Left cardiac atrium (tissue), 4 donors: Measurements from ENCODE around the gene TMPRSS2. TPM values are rescaled to one million over a fixed set of nuclear protein-coding genes. Genes with fewer than 3 reads are reported as not detected.
A peak's percentile ranks its signal among the peaks of the same experiment; 100 is the strongest.

Experiments used
- ATAC-seq, 2 donors: fragments of 200-7000 bp; cut with Tn5 transposase; one replicate each; pipeline ENCODE4 v1.9.1; 2020; ENCODE audit warnings: mild to moderate bottlenecking in 2 of 2, moderate library complexity in 2 of 2
- DNase-seq: peaks from one replicate; pipeline ENCODE4 v3.0.0-alpha.2; 2020
- intact Hi-C, 2 donors: fragments of 100-400 bp; cut with DNase I; formaldehyde crosslinking; loops; one replicate each; pipeline versions ENCODE4 v1.14.1 to v1.15.1; 2022 to 2023
- total RNA-seq, 2 donors: library from RNA; stranded (reverse); fragmentation: NEBNext Ultra II Directional; extraction: Animal tissue kit (Norgen Biotek cat#: 25700); gene quantifications; one replicate each; pipeline ENCODE4 v1.2.1, GENCODE V29; 2021
- donor health status: DM: no; HTN: yes; CAD: no.
- donor health status: DM: no; HTN: yes; CAD: no; lungs with severe emphysema.
- donor health status: DM: yes; HTN: yes; CAD: no.
- donor health status: Dilated cardiomyopathy.

TMPRSS2 gene
- total RNA-seq, 2 donors from 2014 or later, result not detected

DNA sequence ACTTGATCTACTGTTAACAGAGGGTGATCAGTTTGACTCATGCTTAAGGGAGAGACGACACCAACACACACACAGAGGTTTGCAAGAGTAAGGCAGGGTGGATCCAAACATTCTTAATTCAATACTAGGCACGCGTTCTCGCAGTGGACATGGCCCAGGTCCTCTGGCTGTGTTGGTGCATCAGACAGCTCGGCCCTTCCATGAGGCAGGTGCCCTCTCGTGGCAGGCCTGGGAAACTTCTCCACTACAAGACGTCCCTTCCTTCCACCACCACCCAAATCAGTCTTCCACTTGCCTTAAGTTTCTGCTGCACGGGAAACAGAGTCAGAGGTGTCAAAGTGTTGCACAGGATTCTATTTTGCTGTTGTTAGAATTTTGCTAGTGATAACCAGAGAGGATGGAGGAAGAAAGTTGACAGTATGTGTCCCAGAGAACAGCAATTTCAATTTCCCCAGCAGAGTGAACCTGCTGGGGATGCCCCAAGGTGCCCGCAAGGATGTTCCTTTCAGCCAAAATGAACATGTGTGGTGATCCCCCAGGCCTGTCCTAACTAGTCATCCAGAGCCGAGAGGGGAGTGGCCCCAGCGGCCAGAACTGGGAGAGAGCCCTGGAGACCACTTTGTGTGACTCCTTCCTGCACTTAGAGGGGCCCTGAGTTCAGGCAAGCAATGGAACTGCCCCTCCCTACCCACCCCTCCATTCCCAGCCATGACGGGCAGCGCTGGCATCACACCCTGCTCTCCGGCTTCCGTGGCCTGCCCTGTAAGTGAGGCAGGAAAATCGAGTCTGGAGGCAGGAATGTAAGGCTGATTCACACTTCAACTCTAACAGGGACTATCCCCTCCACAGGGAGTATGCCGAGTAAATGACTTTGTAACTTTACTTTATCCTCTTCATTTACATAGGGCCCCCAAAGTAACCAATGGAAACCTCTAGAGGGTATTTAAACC lies 47.1 kb downstream of the TMPRSS2 start:
- peak; percentile 77 for DNase-seq
- ATAC-seq, result peak; percentile 90 to 92
- intact Hi-C loops, result loop anchor here (1.0 to 5.0 kb wide), 3 partner anchors 178 to 339 kb away; no protein-coding TSS in a partner anchor

DNA sequence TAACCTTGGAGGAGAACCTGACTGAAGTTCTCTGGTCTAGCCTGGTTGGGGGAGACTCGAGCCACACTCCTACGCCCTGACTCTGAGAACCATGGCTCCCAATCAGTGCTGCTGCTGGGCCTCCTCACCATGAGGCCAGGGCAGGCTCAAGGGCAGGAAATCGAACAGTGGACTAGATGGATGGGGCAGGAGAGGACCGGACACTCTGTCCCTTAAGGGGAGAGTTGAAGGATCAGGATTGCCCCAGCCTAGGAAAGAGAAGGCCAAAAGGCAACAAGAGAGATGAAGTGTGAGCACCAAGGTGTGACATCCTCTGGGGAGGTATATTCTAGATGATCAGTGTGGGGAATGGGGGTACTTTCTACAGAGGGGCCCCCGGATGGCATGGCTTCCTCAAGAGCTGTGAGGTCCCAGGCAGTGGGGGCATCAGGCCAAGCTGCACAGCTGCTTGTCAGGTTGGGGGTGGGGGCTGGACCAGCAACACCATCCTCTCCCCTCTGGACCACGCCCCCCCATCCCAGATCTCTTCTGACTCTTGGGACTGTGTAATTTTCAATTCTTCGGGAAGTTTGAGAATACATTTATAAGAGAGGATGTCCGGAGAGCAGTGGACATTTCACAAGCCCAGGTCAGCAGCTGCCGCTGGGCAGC lies 47.9 kb downstream of the TMPRSS2 start:
- no peak for DNase-seq
- ATAC-seq, result peak in 1 of 2 donors; percentile 10
- intact Hi-C loops, result loop anchor here (1.0 to 5.0 kb wide), 4 partner anchors 177 to 338 kb away; no protein-coding TSS in a partner anchor

- no peak for DNase-seq
- intact Hi-C loops, result loop anchor here in 1 of 2 donors (5.0 kb wide), 1 partner anchor 176 kb away; no protein-coding TSS in a partner anchor
- no peak for ATAC-seq
Measured at GRCh38 chr21:41458559-41458958, 49.4 kb downstream of the TMPRSS2 start.

DNA sequence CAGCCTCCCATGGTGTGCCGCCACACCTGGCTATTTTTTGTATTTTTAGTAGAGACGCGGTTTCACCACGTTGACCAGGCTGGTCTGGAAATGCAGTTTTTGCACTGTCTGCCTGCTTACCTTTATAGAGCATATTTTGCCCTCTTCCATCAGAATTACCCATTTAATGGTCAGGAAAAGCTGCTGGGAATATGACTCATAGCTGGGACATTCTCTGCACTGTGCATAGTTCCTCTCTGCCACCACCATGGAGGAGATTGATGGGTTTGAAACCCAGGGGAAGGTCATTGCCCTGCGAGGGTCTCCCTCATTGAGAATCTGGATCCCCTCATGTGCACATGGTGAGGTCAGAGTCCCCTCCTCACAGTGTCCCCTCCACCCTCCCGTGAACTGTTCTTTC lies 49.8 kb downstream of the TMPRSS2 start:
- ATAC-seq (no peak), DNase-seq (no peak)
- intact Hi-C loops, result loop anchor here in 1 of 2 donors (5.0 kb wide), 1 partner anchor 176 kb away; no protein-coding TSS in a partner anchor

DNA sequence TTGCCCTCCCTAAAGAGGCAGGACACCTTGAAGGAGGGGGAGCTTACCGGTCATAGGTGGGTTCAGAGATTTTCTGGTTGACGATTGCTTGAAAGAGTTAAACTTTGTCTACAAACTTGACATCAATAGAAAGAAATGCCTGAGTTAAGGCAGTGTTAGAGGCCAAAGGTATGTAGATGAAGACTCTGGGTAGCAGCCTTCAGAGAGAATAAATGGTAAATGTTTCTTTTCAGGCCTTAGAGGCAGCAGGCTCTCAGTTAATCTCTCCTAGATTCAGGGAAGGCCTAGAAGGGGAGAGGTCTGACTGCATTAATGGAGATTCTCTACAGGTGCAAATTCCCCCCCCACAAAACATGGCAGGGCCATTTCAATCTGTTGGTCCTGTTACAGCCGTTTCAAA lies 54.2 kb downstream of the TMPRSS2 start:
- DNase-seq, result no peak
- intact Hi-C loops, result no loop called here
- ATAC-seq, result no peak

DNA sequence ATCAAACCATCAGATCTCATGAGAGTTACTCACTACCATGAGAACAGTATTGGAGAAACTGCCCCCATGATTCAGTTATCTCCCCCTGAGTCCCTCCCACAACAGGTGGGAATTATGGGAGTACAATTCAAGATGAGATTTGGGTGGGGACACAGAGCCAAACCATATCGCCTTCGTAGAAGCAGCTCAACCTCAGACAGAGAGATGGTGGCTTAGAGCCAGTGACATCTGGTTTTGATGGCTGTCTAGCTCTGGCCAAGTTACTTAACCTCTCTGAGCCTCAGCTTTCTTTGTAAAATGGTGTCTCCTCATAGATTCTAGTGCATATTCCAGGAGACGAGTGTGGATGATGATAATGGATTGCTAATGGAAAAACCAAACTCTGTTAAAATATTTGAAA lies 54.8 kb downstream of the TMPRSS2 start:
- DNase-seq (no peak), ATAC-seq (no peak)
- intact Hi-C loops, result no loop called here

- ATAC-seq (no peak), DNase-seq (no peak)
- intact Hi-C loops, result no loop called here
Measured at GRCh38 chr21:41451753-41452676, 55.9 kb downstream of the TMPRSS2 start.

DNA sequence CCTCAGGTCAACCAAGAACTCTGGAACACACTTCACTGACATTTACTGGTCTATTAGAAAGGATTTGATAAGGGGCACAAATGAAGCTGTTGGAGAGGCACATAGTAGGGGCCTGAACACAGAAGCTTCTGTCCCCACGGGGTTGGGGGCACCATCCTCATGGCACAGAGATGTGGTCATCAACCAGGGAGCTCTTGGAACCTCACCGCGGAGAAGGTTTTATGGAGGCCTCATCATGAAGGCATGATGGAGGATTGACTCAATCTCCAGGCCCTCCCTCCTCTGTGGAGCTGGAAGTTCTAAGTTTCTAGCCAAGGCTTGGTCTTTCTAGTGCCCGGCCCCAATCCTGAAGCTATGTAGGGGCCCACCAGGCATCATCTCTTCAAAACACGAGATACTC lies 58.3 kb downstream of the TMPRSS2 start:
- ATAC-seq, result no peak
- intact Hi-C loops, result no loop called here
- DNase-seq, result no peak

DNA sequence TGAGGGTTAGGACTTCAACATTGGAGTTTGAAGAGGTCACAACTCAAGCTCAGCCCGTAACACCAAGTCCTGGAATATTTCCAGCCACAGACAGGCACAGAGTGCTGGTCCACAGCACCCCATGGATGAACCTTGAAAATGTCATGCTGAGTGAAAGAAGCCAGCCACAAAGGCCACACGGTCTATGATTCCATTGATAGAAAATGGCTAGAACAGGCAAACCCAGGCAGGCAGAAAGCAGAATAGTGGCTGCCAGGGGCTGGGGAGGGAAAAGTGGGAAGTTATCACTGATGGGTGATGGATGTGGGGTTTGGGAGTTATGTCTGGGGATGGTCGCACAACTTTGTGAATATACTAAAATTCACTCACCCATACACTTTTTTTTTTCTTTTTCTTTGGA lies 60.6 kb downstream of the TMPRSS2 start:
- ATAC-seq, result no peak
- no peak for DNase-seq
- intact Hi-C loops, result no loop called here

- ATAC-seq (no peak), DNase-seq (no peak)
- intact Hi-C loops, result no loop called here
Measured at GRCh38 chr21:41446586-41446985, 61.4 kb downstream of the TMPRSS2 start.

GRCh38 chr21:41445465-41445862 lies 62.5 kb downstream of the TMPRSS2 start:
- intact Hi-C loops, result no loop called here
- DNase-seq (no peak), ATAC-seq (no peak)

- intact Hi-C loops, result no loop called here
- no peak for DNase-seq
- ATAC-seq, result no peak
Measured at GRCh38 chr21:41444703-41445464, 63.1 kb downstream of the TMPRSS2 start.

- ATAC-seq (no peak), DNase-seq (no peak)
- intact Hi-C loops, result no loop called here
Measured at GRCh38 chr21:41443562-41443961, 64.4 kb downstream of the TMPRSS2 start.

GRCh38 chr21:41442481-41443186 lies 65.3 kb downstream of the TMPRSS2 start:
- ATAC-seq (no peak), DNase-seq (no peak)
- intact Hi-C loops, result no loop called here

DNA sequence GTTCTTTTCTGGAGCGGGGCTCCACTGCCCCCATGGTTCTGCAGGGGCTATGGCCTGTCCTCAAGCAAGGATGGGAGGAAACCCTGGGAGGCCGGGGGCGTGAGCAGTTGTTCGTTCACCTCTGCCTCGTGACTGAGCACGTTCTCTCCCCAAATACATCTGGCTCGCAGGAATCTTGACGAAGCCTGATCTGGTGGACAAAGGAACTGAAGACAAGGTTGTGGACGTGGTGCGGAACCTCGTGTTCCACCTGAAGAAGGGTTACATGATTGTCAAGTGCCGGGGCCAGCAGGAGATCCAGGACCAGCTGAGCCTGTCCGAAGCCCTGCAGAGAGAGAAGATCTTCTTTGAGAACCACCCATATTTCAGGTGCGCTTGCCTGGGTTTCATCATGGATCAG lies 66.4 kb downstream of the TMPRSS2 start:
- intact Hi-C loops, result no loop called here
- DNase-seq (no peak), ATAC-seq (no peak)

DNA sequence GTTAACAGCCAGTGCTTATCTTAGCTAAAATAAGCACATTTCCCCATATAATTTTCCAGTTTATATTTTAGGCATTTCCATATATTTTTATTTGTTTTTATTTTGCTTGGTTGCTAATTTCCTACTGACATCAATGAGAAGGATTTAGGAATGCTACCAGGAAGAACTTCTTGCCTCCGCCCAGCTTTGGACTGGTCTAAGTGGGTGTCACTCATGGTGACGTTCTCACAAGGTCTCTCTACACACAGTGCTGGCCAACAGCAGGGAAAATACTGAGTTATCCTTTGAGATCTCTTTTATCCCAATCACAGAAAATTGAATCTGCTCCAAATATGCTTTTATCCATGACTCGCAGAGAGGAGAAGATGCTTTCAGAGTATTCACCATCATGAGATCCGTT lies 68.7 kb downstream of the TMPRSS2 start:
- no peak for DNase-seq
- intact Hi-C loops, result no loop called here

GRCh38 chr21:41438425-41439113 lies 69.4 kb downstream of the TMPRSS2 start:
- intact Hi-C loops, result no loop called here
- ATAC-seq (no peak), DNase-seq (no peak)

More for the DNA sequence above, 68.7 kb downstream of the TMPRSS2 start:
- no peak for ATAC-seq
